GM19239 (cell line): ENCODE measurements around the gene UBAC1.
"Not testable (repeated sequence)": the region's sequence is repeated elsewhere in the genome, so short reads cannot be mapped to it uniquely, and the experiment has no call there.

Experiments
- DNase-seq: peaks from one replicate; pipeline ENCODE4 v3.0.0; 2011; ENCODE audit warnings: low spot score; ENCODE audit not compliant: insufficient read length
- FAIRE-seq: peaks from 2 replicates; lab custom pipeline; 2011; peaks lifted over from hg19 to GRCh38; lab: Jason Lieb, UNC

Gene UBAC1

GRCh38 chr9:135962696-135963307, 1.6 kb upstream of the UBAC1 start:
- FAIRE-seq: no peak

DNA sequence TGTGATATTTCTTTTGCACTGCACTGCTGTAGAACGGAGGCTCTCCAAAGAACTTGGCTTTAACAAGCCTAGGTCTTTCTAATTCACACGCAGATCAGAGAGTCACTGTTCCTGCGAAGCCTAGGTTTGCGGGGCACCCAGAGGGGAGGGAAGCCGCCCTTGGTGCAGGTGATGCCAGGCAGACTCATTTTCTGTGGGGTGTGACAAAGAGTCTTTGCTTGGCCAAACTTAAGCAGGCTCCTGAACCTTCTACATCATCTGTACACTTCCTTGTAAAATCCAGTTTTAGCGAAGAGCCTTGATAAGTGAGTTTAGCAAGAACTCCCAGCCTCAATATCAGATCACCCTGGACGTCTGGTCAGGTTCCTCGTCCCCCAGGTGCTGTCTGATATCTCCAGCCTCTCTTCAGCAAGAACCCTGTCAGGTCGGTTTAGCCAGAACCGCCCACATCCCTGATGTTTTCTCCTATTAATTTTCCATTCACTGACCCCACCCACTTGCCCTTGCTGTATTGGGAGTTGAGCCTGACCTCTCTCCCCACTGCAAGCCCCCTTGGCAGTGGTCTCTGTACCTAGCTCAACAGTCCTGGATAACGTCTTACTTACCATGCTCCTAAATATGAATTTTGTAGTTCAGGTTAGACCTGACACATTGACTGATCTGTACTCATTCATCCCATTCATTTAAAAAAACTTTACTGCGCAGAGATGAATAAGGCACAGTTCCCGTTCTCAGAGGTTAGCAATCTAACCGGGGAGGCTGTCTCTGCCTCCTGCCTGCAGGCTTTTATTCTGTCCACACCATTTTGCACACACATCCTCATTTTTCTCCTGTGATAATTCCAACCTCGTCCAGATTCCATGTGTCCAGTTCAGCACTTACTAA, 880 bp upstream of the UBAC1 start:
- FAIRE-seq (no peak), DNase-seq (no peak)

More at GRCh38 chr9:135962696-135963307, 1.6 kb upstream of the UBAC1 start:
- DNase-seq: no peak

GRCh38 chr9:135960411-135961276, 529 bp downstream of the UBAC1 start:
- peak; percentile 28 for DNase-seq
- FAIRE-seq: no peak

- no peak for DNase-seq
- no peak for FAIRE-seq
These were observed 1.4 kb downstream of the UBAC1 start for GRCh38 chr9:135959814-135960213.

DNA sequence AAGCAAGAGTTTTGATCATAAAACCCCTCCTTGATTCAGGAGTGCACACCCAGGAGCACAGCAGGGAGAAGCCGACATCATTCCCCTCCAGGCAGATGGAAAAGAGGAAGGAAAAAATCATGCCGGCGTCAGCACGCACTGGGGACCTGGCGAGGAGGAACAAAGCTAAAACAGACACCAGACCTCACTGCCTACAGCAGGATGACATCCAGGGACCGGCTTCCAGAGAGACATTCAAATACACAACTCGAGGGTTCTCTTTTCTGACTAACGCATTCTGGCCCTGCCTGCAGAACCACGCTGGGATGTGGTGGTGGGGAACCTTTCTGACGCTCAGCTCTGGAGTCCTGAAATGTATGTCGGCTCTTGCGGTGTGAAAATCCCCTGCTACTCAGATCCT, 2.7 kb downstream of the UBAC1 start:
- no peak for DNase-seq
- FAIRE-seq: no peak

GRCh38 chr9:135957431-135957830, 3.7 kb downstream of the UBAC1 start:
- no peak for DNase-seq
- FAIRE-seq: no peak

- no peak for FAIRE-seq
- DNase-seq: no peak
These were observed 4.4 kb downstream of the UBAC1 start for GRCh38 chr9:135956802-135957174.

GRCh38 chr9:135955934-135956801, 5.0 kb downstream of the UBAC1 start:
- FAIRE-seq: no peak

DNA sequence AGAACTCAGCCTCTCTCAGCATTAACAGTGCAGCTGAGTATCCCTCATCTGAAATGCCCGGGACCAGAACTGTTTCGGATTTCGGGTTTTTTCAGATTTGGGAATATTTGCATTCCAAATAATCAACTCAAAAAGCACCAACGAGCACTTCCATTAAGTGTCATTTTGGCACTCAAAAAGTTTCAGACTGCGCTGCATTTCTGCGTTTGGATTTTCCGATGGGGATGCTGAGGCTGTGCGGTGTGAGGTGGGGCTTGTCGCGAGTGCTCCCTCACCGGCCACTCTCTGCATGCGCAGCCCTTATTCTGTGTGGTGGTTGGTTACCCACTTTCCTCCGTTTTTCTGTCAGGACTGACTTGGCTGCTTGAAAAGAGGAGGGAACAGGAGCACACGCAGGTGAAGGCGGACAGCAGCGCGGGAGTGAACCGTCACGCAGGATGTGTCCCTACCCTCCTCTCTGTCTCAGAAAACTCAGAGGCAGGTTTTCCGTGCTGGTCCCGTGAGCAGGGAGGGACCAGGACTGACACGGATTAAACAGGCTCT, 8.4 kb downstream of the UBAC1 start:
- FAIRE-seq (no peak), DNase-seq (no peak)

More at GRCh38 chr9:135955934-135956801, 5.0 kb downstream of the UBAC1 start:
- no peak for DNase-seq

DNA sequence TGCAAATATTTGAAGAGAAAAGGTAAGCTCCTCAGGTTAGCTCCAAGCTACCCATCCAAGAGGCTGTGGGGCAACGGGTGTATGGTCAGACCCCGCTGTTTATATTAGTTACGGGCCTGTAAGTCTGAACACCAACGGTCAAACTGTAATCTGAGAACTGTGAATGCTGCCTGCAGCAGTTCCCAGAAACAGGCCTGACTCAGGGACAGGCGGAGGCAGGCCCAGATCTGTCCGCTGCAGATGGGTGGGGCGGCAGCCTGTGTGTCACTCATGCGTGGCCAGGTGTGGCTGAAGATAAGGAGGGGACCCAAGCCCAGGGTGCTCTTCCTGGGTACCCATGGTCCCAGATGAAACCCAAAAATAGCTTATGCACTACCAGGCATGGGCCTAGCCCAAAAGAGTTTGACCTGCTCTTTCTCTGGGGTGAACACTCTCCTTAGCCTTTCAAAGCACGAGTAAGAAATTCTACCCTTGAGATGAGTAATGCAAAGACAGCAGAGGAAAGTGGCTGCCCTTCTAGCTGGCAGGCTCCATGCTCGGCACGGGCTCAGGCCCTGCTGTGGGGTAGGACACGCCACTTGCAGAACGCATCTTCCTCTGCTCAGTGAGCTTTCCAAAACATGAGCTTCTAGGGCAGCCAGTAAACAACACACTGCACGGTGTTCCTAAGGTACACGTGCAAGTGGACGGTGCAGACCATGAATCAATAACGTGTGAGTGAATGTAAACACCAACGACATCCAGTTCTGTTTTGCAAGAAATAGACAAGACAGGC, 9.1 kb downstream of the UBAC1 start:
- DNase-seq (no peak), FAIRE-seq (no peak)

DNA sequence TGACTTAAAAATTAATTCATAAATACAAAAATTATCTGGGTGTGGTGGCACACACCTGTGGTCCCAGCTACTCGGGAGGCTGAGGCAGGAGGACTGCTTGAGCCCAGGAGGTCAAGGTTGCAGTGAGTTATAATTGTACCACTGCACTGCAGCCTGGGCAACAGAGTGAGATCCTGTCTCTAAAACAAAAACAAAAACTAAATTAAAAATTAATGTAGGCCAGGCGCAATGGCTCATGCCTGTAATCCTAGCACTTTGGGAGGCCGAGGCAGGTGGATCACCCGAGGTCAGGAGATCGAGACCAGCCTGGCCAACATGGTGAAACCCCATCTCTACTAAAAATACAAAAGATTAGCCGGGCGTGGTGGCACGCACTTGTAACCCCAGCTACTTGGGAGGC, 9.9 kb downstream of the UBAC1 start:
- DNase-seq, FAIRE-seq: not testable (repeated sequence)

DNA sequence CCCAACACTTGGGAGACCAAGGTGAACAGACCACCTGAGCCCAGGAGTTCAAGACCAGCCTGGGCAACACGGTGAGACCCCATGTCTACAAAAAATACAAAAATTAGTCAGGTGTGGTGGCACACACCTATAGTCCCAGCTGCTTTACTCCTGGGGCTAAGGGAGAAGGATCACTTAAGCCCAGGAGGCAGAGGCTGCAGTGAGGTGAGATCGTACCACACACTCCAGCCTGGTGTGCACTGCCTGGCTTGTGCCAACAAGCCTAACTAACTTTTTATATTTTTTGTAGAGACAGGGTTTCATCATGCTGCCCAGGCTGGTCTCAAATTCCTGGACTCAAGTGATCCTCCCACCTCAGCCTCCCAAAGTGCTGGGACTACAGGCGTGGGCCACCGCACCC, 10.3 kb downstream of the UBAC1 start:
- FAIRE-seq, DNase-seq: not testable (repeated sequence)

DNA sequence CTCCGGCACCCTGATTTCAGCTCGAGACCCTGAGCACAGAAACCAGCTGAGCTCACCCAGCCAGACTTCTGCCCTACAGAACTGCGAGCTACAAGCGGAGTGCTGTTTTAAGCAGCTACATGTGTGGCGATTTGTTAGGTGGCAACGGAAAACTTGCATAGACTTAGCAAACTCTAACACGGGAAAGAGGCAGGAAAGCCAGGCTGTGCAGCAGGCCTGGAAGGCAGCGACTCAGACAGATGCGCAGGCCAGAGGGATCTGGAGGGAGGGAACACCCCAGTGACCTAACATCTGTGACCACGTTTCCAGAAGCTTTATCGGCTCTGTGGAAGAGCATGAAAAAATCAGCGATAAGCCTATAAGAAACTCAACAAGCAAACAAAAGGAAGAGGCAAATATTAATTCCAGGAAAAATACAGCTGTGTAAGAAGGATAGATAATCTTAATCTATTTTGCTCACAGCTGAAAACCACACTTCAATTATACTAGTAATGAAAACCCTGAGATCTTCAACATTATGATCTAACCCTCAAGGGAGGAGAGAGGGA, 11.0 kb downstream of the UBAC1 start:
- no peak for DNase-seq

GRCh38 chr9:135949501-135950134, 11.6 kb downstream of the UBAC1 start:
- DNase-seq: no peak
- no peak for FAIRE-seq

More for the DNA sequence above, 11.0 kb downstream of the UBAC1 start:
- FAIRE-seq: no peak

DNA sequence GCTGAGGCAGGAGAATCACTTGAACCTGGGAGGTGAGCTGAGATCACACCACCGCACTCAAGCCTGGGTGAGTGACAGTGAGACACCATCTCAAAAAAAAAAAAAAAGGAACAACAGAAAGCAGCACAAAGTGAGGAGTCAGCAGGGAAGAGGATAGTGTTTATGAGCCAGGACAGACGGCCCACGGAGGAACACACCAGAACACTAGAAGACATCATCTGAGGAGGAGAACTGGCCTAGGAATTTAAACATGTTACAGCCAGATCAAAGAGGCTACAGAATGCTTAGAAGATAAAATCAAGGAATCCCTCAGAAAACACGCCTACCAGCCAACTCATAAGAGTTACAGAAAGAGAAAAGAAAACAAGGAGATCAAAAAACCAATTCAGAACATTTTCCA, 12.2 kb downstream of the UBAC1 start:
- DNase-seq (no peak), FAIRE-seq (no peak)

GRCh38 chr9:135948446-135948845, 12.7 kb downstream of the UBAC1 start:
- no peak for FAIRE-seq
- DNase-seq: no peak

GRCh38 chr9:135947582-135947981, 13.6 kb downstream of the UBAC1 start:
- no peak for DNase-seq
- no peak for FAIRE-seq

- not testable (repeated sequence) for DNase-seq, FAIRE-seq
These were observed 14.1 kb downstream of the UBAC1 start for GRCh38 chr9:135947105-135947504.
